ENCODE data around the gene CTPS2.
"Not testable (repeated sequence)": the region's sequence is repeated elsewhere in the genome, so short reads cannot be mapped to it uniquely, and the experiment has no call there.

Gene CTPS2

DNA sequence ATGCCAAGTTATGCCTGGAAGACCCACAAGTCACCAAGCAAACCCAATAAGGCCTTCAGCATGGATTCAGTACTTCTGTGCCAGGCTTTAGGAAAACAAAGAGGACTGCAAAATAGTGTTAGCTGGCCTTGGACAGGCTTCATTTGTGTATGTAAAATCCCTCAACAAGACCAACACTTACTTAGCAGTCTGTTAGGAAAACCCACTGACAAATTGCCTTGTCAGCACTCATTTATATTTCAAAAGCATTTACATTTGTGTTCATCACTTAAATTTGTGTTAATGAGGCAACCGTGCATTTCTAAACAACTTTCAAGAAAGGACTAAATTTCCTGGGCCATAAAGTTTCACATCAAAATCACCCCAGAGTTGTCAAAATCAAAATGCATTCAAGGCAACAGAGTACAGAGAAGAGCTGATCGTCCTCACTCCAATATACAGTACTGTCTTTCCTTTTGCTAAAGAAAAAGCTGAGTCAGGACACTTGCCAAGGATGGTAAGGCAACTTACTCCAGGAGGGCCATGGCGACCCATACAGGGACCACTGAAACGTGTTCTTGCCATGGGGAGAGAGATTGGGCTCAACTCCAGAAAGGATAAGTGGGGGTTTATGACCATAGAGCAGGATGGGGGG, 61.0 kb downstream of the CTPS2 start:
- no peak for DNase-seq

DNA sequence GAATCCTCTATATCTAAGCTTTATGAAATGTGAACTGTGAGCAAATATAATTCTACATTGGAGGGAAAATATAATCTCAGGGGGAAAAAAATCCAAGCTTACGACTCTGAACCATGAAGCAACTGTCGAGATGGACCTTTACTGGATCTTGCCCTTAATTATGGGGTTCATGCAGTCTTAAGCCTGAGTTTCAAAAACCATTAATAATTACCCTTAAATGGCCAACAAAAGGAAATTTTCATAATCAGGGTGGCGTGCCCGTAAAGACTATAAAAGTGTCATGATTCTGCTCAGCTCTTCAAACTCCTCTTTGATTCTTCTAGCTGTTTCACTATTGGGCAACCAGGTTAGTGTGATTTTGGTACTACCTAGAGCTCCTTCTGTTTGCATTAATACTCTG, 62.6 kb downstream of the CTPS2 start, which contains the start of gene S100G:
S100G (plus strand) TSS at position 301 of the 400 bp plus-strand sequence. CDS start 849 bp downstream, outside the sequence.
- no peak for DNase-seq

DNA sequence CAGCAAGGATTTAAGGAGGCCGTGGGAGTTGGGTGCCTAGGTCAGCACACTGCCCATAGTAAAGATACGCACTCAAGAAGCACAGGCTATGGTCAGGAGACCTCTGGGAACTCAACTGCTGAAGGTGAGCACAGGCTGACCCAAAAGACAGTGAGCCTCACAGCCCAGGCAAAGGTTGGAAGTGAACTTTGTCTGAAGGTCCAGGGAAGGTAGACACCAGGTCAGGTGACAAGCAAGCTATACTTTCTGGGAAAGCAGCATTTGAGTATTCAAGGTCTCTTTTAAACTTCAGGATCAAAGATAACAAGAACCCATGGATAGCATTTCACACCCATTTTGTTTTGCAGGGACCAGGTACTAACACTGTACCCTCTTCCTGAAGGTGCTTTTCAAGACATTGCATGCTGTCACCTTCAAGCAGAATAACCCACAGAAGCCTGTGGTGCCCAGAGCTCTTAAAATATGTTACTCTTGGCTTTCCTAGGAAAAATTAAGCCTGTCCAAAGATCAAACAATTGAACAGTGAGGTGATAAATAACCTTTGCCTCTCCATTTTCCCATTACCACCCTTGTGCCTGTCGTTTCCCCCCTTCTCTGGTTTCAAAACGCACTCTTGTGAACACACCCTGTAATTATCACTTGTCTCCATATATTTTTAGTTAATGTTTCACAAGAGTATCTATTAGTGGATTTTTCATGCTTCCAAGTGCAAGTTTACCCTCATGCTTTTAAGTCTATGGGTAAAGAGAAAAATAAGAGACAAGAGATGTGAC, 65.9 kb downstream of the CTPS2 start:
- DNase-seq, result no peak

DNA sequence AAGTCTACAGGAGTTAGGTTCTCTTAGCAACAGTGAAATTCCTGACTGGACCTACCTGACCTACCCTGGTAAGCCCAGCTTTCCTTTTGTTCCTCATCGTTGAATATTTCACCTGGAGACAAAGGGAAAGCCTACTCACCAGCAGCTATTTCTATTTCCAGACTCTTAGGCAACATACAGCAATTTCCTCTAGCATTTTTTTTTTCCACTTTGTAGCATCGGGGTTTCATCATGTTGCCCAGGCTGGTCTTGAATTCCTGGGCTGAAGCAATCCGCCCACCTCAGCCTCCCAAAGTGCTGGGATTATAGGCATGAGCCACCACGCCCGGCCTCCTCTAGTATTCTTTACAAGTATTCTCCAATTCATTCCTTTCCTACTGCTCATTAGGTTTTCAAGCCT, 69.3 kb downstream of the CTPS2 start:
- no peak for DNase-seq

DNA sequence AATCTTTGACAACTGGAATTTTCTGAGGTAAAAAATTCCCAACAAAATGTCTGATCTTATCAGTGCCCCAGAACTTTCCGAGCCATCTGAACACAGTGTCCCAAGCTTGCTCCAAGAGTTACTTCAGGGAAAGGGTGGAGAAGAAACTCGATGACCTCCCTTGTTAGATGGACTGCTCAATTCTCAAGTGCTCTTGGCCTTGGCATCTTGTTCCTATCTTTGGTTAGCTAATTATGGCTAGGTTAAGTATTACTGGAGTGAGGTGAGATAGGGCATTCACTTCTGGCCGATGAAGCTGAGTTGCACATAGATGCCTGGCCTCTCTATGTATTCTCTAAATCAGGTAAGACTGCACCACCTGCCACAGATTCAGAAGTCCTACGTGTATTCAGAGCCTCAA, 71.6 kb downstream of the CTPS2 start:
- DNase-seq, result no peak

DNA sequence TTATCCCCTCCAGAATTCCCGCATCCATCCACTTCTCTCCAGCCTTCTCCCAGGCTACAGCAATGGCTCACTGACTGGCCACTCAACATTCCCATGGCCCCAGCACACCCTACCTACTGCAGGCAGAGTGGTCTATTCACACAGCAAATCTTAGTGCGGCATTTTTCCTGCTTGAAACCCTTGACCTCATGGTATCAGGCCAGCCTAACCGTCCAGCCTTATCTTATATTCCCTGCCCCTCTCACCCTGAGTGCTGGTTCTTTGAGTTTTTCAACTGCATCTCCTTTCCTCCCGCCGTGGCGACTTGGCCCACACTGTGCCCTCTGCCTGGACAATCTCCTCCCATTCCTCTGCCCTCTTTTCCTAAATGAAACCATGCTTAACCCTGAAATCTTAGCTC, 72.5 kb downstream of the CTPS2 start:
- no peak for DNase-seq

DNA sequence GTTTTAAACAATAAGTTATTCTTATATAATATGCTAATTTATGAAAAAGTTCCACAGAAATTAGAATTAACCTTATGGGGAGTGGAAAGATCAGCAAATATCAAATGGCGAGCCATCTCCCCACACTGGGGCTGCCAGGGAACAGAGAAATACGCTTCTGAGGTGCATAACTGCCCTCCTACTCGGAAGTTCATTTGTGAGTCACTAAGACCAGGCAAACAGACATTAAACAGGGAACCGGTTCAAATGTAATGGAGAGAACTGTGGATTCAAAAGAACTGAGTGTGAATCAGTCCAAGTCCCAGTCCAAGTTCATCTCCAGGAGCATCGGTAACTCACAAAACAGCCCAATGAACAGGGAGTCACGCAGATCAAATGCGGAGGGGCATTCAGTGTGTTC, 73.9 kb downstream of the CTPS2 start:
- no peak for DNase-seq

DNA sequence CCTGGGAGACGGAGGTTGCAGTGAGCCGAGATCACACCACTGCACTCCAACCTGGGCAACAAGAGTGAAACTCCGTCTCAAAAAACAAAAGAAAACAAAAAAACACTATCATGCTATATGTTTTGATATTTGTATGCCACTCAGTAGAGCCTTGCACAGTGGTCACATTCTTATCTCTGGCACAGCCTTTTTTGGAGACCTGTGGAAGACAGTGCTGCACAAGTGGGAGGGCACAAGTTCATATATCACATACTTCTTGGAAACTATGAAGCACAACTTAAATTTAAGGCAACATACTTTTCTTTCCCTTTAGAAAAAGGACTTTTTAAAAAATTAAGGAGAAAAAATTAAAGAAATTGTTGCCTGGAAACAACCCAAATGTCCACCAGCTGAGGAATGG, 76.9 kb downstream of the CTPS2 start:
- DNase-seq, result no peak

DNA sequence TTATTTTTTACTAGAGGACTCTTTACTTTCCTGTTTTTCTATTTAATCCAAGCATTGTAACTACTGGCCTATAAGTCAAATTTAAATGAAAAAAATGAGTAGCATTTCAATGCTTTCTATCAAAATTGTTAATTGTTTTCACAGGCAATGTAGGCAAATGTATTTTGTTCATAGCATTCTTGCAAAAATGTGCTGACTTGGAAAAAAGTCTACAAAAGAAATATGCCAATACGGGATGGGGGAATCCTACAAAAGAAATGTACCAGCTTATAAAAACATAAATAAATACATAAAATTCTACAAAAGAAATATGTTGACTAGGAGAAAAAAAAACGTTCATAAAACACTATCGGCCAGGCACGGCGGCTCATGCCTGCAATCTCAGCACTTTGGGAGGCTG, 77.4 kb downstream of the CTPS2 start:
- no peak for DNase-seq

DNA sequence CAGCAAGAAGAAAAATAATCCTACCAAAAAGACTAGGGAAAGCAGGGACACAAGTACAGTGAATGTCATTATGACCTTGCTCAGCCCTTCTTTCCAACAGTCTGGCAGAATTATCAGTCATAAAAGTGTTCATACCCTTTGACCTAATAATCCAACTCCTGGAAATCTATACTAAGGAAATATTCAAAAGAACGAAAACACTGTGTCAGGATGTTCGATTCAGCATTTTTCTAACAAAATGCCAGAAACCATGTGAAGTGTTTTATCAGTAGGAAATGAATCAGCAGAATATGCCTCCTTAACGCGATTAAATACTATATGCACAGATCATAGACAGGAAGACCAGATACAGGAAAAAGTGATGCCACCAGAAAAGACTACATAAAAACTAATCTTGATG, 78.7 kb downstream of the CTPS2 start:
- no peak for DNase-seq

DNA sequence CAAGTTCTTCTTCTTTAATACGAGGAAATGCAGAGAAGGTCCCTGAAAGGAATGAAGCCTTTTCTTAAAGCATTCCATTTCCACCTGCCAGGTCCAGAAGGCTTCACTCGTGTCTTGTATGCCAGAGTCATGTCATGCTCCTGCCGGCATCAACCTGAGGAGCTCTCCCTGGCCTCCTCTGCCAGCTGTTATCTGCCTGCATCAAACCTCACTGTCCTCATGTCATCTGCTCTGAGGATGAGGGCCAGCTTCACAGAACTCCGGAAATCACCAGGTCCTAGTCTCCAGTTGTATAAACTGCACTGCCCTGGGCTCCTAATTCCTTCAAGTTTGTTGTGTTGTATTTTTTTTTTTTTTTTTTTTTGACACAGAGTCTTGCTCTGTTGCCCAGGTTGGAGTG, 82.6 kb downstream of the CTPS2 start:
- DNase-seq, result no peak

DNA sequence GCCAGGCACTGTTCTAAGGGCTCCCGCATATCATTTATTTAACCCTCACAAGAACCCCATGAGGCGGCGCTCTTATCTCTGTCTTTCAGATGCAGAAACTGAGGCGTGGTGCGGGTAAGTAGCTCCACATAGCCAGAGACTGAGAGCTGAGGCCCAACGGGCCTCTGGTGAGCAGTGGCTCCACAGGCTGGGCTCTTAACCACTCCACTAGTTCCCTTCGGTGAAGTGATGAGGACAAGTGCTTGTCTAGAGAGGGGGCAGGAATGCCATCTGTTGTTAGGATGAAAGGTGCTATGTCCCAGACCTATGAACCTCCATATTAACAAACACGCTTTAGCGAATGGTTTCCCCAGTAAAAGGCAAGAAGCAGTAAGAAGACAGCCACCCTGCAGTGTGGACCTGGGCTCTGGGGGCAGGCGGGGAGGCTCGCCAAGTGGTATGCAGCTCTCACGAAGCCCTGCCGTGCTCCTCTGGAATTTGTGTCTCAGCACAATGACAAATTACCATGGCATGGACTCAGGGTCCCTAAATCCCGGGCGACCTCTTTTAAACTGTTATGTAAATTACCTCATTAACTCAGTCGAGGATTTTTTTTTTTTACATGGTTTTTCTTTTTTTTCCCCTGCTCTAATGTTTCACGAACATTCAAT, 83.4 kb downstream of the CTPS2 start:
- DNase-seq, result no peak

DNA sequence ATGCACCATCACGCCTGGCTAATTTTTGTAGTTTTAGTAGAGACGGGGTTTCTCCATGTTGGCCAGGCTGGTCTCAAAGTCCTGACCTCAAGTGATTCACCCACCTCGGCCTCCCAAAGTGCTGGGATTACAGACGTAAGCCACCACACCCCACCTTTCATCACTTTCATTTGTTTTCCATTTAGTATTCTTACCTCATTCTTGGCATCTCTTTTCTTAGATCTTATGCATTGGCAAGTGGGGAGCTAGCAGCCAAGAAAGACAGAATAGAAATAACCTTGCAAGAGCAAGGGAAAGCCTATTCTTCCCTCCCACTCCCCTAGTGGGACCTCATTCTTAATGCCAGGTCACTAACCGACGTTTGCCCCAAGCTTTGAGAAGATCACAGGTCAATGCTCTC, 84.0 kb downstream of the CTPS2 start:
- not testable (repeated sequence) for DNase-seq

DNA sequence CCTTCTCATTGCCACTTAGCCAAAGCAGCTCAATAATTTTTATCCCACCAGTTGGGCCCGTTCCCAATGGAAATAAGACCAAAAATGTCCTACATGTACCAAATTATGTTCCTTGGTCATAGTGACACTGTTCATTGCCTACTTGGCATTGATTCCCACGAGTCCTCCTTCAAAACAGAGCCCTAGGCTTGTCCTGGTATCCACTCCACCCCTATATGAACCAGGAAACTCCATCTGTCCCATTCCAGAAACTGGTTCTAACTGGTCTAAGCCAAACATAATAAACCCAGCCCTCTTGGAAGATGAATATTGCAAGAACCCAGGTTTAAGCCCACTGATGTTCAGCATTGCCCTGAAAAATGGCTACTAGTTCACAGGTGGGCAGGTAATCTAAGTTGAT, 93.4 kb downstream of the CTPS2 start:
- no peak for DNase-seq

DNA sequence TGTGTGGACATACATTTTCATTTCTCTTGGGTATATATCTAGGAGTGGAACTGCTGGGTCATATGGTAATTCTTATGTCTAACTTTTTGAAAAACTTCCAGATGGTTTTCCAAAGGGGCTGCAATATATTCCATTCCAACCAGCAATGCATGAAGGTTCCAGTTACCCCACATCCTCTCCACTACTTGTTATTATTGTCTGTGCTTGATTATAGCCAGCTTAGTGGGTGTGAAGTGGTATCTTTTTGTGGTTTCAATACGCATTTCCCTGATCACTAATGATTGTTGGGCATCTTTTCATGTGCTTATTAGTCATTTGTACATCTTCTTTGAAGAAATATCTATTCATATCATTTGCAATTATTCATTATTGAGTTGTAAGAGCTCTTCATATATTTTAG, 94.0 kb downstream of the CTPS2 start:
- no peak for DNase-seq

DNA sequence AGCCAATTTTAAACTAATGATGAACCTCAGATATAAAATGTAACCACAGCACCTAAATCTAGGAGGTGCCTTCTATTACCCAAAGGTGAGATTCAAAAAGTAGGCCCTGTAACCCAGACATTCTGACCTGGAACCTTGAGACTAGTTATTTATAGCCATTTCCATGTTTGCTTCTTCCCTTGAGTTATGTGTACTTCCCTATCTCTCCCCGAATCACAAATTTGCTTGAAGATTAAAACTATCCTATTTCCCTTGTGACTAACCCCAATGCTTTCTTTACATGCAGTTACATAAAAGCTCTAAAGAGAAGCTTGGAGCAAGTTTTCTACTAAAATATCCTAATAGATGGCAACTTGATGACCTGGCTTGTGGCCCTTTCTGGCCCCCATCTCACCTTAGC, 95.1 kb downstream of the CTPS2 start:
- no peak for DNase-seq

DNA sequence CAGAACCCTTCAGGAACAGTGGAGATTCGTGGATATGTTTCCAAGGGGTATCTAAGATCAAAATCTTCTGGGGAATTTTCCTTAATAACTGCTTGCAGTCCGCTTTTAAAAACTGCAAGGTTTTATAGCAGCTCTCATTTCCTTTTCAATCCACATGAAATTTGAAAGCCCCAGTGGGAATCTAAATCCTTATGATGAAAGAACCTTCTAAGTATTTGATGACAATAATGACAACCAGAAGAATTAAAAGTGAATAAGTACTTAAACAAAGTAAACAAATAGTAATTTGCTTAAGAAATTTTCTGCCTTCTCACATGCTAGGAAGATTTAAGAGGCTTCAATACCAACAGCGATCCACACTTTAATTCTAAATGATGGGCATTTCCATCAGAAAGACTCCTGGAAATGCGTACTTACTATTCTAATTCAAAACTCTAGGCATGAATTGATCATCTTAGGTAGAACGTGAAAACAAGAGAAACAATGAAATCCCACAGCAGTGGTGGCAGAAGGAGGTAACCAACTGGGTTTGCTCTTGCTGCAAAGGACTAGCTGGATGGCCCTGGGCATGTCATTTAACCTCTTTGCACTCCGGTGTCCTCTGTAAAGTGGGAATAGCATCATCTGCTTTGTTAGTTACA, 100.1 kb downstream of the CTPS2 start:
- DNase-seq, result no peak

DNA sequence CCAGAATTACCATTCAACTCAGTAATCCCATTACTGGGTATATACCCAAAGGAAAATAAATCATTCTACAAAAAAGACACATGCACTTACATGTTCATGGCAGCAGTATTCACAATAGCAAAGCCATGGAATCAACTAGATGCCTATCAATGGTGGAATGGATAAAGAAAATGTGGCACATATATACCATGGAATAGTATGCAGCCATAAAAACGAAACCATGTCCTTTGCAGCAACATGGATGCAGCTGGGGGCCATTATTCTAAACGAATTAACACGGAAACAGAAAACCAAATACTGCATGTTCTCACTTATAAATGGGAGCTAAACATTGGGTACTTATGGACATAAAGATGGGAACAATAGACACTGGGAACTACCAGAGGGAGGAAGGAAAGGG, 101.8 kb downstream of the CTPS2 start:
- not testable (repeated sequence) for DNase-seq

DNA sequence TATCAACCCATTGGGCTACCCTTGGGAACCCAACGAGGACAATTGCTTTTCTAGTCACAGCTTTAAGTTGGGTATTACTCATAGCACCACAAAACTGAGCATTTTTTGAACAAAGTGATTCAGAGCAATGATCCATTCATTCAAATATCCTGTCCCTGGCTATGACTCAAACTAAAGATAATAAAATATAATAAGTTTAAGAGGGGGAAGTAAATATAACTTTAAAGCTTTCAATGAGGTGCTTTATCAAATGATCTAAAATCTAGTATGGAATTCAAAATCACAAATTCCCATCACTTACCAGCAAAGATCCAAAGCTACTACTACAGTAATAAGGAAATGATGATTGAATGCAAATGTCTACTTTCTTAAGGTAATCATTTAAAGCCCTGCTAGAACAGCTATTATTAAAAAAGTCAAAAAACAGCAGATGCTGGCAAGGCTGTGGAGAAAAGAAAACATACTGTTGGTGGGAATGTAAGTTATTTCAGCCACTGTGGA, 102.3 kb downstream of the CTPS2 start:
- DNase-seq, result no peak

DNA sequence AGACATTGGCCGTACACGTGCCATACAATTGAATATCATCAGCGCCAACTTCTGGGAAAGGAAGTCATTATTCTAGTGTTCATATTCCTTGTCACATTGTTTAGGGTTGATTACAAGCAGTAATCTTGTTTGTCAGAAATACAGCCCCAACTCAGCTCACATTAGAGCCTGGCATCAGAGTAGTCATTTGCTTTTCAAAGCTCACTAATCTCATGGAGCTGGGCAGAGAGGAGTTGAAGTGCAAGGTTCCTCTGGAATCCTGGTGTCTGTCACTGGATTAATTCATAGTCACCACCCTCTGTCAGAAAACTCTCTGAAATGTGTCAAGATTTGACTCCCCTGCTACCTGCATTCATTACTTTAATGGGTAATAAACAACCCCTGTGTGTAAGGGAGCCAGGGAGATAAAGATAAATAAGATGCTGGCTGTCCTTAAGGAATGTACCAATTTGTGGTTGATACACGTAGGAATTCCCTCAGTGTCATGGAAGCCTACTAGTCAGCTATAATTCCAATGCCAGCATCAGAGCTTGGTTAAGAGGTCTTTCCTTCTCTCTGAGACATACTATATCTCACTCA, 106.2 kb downstream of the CTPS2 start:
- no peak for DNase-seq

DNA sequence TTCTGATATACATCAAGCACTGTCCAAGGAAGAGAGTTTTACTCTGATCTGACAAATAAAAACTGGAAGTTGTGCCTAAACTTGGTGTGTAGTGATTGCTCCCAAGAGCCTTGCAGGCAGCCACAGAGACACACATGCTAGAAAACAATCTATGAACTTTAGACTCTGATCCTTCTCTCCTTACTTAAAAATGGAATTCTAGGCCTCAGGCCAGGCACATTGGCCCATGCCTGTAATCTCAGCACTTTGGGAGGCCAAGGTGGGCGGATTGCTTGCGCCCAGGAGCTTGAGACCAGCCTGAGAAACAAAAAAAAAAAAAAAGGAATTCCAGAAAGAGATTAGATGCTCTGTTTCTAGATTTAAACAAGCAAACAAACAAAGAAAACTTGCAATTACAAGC, 108.1 kb downstream of the CTPS2 start:
- no peak for DNase-seq

DNA sequence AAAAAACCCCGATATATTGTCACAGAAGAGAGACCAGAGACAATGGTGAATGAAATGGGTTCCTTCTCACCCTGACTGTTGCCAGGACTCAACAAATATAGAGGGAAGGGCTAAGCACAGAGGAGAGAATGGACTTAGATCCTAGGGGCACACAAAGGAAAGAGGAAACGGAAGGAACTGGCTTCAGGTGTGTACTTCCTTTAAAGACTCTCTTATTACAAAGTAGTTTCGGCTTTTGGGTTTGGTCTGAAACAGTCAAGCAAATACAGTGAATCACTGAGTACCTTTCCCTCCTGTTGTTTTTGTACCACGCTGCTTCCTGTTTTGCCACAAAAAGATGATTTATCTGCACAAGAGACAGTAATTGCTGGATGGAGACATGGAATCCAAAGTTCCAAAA, 108.6 kb downstream of the CTPS2 start:
- no peak for DNase-seq

DNA sequence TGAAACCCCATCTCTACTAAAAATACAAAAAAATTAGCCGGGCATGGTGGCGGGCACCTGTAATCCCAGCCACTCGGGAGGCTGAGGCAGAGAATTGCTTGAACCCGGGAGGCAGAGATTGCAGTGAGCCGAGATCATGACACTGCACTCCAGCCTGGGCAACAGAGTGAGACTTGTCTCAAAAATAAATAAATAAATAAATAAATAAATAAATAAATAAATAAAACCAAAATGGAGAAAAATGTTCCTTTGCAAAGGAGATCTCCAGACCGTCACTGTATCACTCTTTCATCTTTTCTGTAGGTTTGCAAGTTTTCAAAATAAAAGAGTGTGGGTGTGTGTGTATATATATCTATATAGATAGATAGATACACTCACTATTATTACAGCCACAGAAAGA, 109.2 kb downstream of the CTPS2 start:
- DNase-seq, result not testable (repeated sequence)
